ENCODE results near the gene CRACDL. TPM values are rescaled to one million over a fixed set of nuclear protein-coding genes. Genes with fewer than 3 reads are reported as not detected.

CRACDL gene
- total and polyA plus RNA-seq, 2 of the 13 experiments (the other 11 are each of a cell fraction or from before 2014, with no cell fraction given) = 0.15 to 0.26 TPM

DNA sequence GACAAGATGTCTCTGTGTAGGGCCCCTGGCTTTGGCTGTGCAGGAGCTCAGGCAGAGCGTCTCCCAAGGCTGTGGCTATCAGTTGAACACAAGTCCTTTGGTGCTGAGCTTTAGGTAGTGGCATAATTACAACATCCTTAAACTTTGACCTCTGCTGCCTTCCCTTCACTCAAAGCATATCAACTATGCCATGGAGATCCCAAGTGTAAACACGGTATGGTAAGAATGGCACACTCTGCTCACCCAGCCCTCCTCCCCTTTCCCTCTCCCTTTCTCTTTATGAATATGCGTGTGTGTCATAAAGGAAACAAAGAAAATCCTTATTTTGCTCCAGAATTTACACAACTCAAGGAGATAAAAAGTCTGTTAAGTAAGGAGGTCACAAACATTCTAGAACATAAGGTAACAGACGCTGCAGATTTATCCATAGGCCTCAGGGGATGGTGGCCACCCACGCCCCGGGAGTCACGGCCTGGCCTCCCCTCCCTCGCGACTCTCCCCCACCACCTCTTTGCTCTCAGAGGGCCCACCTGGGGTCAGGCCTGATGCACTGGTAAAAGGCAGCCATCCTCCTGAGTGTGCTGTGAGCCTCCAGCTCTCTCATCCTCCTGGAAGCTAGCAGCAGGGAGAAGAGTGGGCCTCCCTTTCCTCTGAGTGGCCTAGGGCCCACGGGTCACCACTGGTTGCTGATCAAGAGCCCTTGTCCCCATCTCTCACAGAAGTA is 67.3 kb downstream of the CRACDL start (continued):
- TF ChIP-seq, protein P1, sequence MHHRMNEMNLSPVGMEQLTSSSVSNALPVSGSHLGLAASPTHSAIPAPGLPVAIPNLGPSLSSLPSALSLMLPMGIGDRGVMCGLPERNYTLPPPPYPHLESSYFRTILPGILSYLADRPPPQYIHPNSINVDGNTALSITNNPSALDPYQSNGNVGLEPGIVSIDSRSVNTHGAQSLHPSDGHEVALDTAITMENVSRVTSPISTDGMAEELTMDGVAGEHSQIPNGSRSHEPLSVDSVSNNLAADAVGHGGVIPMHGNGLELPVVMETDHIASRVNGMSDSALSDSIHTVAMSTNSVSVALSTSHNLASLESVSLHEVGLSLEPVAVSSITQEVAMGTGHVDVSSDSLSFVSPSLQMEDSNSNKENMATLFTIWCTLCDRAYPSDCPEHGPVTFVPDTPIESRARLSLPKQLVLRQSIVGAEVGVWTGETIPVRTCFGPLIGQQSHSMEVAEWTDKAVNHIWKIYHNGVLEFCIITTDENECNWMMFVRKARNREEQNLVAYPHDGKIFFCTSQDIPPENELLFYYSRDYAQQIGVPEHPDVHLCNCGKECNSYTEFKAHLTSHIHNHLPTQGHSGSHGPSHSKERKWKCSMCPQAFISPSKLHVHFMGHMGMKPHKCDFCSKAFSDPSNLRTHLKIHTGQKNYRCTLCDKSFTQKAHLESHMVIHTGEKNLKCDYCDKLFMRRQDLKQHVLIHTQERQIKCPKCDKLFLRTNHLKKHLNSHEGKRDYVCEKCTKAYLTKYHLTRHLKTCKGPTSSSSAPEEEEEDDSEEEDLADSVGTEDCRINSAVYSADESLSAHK (CRISPR knock-in tag; IDR thresholded peaks at IDR 0.05; ENCODE audit: borderline replicate concordance) = no peak
- TF ChIP-seq SOX13 (IDR thresholded peaks at IDR 0.05) (no peak), SOX13 (CRISPR knock-in tag; conservative IDR thresholded peaks at IDR 0.05 in 1 of 2, IDR thresholded peaks at IDR 0.05 in 1 of 2) (peak in 1 of 2 experiments; percentile 70; a peak in 2 of 4 replicates), ZNF557 (CRISPR knock-in tag; IDR thresholded peaks at IDR 0.05) (no peak), GTF2F1 (IDR thresholded peaks at IDR 0.05; ENCODE audit: low read length) (no peak), NFATC3 (CRISPR knock-in tag; IDR thresholded peaks at IDR 0.05) (no peak), HNF4A (CRISPR knock-in tag; IDR thresholded peaks at IDR 0.05) (peak; percentile 85), ZNF12 (CRISPR knock-in tag; IDR thresholded peaks at IDR 0.05) (no peak), AKAP8 (CRISPR knock-in tag; IDR thresholded peaks at IDR 0.05) (no peak), ISL2 (CRISPR knock-in tag; IDR thresholded peaks at IDR 0.05) (peak; percentile 42; the same call in 1 of the 2 replicates), ZNF562 (CRISPR knock-in tag; IDR thresholded peaks at IDR 0.05; ENCODE audit: borderline replicate concordance) (no peak)
- TF ChIP-seq, protein P2, sequence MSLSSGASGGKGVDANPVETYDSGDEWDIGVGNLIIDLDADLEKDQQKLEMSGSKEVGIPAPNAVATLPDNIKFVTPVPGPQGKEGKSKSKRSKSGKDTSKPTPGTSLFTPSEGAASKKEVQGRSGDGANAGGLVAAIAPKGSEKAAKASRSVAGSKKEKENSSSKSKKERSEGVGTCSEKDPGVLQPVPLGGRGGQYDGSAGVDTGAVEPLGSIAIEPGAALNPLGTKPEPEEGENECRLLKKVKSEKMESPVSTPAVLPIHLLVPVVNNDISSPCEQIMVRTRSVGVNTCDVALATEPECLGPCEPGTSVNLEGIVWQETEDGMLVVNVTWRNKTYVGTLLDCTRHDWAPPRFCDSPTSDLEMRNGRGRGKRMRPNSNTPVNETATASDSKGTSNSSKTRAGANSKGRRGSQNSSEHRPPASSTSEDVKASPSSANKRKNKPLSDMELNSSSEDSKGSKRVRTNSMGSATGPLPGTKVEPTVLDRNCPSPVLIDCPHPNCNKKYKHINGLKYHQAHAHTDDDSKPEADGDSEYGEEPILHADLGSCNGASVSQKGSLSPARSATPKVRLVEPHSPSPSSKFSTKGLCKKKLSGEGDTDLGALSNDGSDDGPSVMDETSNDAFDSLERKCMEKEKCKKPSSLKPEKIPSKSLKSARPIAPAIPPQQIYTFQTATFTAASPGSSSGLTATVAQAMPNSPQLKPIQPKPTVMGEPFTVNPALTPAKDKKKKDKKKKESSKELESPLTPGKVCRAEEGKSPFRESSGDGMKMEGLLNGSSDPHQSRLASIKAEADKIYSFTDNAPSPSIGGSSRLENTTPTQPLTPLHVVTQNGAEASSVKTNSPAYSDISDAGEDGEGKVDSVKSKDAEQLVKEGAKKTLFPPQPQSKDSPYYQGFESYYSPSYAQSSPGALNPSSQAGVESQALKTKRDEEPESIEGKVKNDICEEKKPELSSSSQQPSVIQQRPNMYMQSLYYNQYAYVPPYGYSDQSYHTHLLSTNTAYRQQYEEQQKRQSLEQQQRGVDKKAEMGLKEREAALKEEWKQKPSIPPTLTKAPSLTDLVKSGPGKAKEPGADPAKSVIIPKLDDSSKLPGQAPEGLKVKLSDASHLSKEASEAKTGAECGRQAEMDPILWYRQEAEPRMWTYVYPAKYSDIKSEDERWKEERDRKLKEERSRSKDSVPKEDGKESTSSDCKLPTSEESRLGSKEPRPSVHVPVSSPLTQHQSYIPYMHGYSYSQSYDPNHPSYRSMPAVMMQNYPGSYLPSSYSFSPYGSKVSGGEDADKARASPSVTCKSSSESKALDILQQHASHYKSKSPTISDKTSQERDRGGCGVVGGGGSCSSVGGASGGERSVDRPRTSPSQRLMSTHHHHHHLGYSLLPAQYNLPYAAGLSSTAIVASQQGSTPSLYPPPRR (CRISPR knock-in tag; IDR thresholded peaks at IDR 0.05; ENCODE audit: borderline replicate concordance) = no peak
- TF ChIP-seq, protein P3, sequence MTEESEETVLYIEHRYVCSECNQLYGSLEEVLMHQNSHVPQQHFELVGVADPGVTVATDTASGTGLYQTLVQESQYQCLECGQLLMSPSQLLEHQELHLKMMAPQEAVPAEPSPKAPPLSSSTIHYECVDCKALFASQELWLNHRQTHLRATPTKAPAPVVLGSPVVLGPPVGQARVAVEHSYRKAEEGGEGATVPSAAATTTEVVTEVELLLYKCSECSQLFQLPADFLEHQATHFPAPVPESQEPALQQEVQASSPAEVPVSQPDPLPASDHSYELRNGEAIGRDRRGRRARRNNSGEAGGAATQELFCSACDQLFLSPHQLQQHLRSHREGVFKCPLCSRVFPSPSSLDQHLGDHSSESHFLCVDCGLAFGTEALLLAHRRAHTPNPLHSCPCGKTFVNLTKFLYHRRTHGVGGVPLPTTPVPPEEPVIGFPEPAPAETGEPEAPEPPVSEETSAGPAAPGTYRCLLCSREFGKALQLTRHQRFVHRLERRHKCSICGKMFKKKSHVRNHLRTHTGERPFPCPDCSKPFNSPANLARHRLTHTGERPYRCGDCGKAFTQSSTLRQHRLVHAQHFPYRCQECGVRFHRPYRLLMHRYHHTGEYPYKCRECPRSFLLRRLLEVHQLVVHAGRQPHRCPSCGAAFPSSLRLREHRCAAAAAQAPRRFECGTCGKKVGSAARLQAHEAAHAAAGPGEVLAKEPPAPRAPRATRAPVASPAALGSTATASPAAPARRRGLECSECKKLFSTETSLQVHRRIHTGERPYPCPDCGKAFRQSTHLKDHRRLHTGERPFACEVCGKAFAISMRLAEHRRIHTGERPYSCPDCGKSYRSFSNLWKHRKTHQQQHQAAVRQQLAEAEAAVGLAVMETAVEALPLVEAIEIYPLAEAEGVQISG (CRISPR knock-in tag; IDR thresholded peaks at IDR 0.05) = 0 out of 2 replicates have a peak, but pooled peaks have one; percentile 19
- TF ChIP-seq, protein P4, sequence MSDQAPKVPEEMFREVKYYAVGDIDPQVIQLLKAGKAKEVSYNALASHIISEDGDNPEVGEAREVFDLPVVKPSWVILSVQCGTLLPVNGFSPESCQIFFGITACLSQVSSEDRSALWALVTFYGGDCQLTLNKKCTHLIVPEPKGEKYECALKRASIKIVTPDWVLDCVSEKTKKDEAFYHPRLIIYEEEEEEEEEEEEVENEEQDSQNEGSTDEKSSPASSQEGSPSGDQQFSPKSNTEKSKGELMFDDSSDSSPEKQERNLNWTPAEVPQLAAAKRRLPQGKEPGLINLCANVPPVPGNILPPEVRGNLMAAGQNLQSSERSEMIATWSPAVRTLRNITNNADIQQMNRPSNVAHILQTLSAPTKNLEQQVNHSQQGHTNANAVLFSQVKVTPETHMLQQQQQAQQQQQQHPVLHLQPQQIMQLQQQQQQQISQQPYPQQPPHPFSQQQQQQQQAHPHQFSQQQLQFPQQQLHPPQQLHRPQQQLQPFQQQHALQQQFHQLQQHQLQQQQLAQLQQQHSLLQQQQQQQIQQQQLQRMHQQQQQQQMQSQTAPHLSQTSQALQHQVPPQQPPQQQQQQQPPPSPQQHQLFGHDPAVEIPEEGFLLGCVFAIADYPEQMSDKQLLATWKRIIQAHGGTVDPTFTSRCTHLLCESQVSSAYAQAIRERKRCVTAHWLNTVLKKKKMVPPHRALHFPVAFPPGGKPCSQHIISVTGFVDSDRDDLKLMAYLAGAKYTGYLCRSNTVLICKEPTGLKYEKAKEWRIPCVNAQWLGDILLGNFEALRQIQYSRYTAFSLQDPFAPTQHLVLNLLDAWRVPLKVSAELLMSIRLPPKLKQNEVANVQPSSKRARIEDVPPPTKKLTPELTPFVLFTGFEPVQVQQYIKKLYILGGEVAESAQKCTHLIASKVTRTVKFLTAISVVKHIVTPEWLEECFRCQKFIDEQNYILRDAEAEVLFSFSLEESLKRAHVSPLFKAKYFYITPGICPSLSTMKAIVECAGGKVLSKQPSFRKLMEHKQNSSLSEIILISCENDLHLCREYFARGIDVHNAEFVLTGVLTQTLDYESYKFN (CRISPR knock-in tag; conservative IDR thresholded peaks at IDR 0.05) = peak; percentile 40; the same call in 1 of the 2 replicates
